ENCODE measurements around the gene APBA1.

The APBA1 gene

GRCh38 chr9:69605406-69605805 is 66.8 kb downstream of the APBA1 start:
- no peak for DNase-seq (ENCODE audit: low read depth in 1 of 2, low spot score in 1 of 2)
- Histone ChIP-seq H3K4me3 (replicated peaks; ENCODE audit: insufficient read depth, low read length) (no peak overlapping the region), H3K27me3 (ENCODE audit: insufficient read depth, poor library complexity, severe bottlenecking) (no peaks in the 10 kb centered on the region), H3K27ac (replicated peaks) (no peak overlapping the region)
- TF ChIP-seq POLR2AphosphoS5 (IDR thresholded peaks at IDR 0.05; ENCODE audit: low read depth) (no peak), REST (IDR thresholded peaks at IDR 0.05; ENCODE audit: insufficient replicate concordance, low read depth) (no peak), SPI1 (IDR thresholded peaks at IDR 0.05; ENCODE audit: borderline replicate concordance, low read depth) (no peak), GABPA (IDR thresholded peaks at IDR 0.05; ENCODE audit: low read depth) (no peak), CTCF (IDR thresholded peaks at IDR 0.05; ENCODE audit: insufficient read depth, low read length) (no peak)

GRCh38 chr9:69604568-69605219 is 67.5 kb downstream of the APBA1 start:
- no peak for DNase-seq (ENCODE audit: low read depth in 1 of 2, low spot score in 1 of 2)
- H3K4me3 ChIP-seq (replicated peaks; ENCODE audit: insufficient read depth, low read length) = no peak overlapping the region
- no peaks in the 10 kb centered on the region for H3K27me3 ChIP-seq (ENCODE audit: insufficient read depth, poor library complexity, severe bottlenecking)
- H3K27ac ChIP-seq (replicated peaks) = no peak overlapping the region
- no peak for TF ChIP-seq POLR2AphosphoS5 (IDR thresholded peaks at IDR 0.05; ENCODE audit: low read depth)
- TF ChIP-seq GABPA (IDR thresholded peaks at IDR 0.05; ENCODE audit: low read depth) = no peak
- TF ChIP-seq REST (IDR thresholded peaks at IDR 0.05; ENCODE audit: insufficient replicate concordance, low read depth) = no peak
- TF ChIP-seq SPI1 (IDR thresholded peaks at IDR 0.05; ENCODE audit: borderline replicate concordance, low read depth) = no peak

GRCh38 chr9:69603656-69604055 is 68.5 kb downstream of the APBA1 start:
- Histone ChIP-seq H3K27me3 (ENCODE audit: insufficient read depth, poor library complexity, severe bottlenecking) (no peaks in the 10 kb centered on the region), H3K4me3 (replicated peaks; ENCODE audit: insufficient read depth, low read length) (no peak overlapping the region), H3K27ac (replicated peaks) (no peak overlapping the region)
- DNase-seq (ENCODE audit: low read depth in 1 of 2, low spot score in 1 of 2) = no peak
- no peak for TF ChIP-seq GABPA (IDR thresholded peaks at IDR 0.05; ENCODE audit: low read depth)
- TF ChIP-seq SPI1 (IDR thresholded peaks at IDR 0.05; ENCODE audit: borderline replicate concordance, low read depth) = no peak
- TF ChIP-seq CTCF (IDR thresholded peaks at IDR 0.05; ENCODE audit: insufficient read depth, low read length) = no peak
- no peak for TF ChIP-seq REST (IDR thresholded peaks at IDR 0.05; ENCODE audit: insufficient replicate concordance, low read depth)
